H9 (cell line): ENCODE results near the gene SLC16A3. TPM values are rescaled to one million over a fixed set of nuclear protein-coding genes. Genes with fewer than 3 reads are reported as not detected.

ENCODE experiments used
- DNase-seq: peaks from one replicate; pipeline ENCODE4 v3.0.0-alpha.2; 2017
- H2AFZ ChIP-seq: one replicate; pipeline ENCODE4 v1.6.1; 2013; ENCODE audit warnings: mild to moderate bottlenecking, low read length, control low read depth, moderate library complexity
- H2AK5ac ChIP-seq: 2 replicates; pipeline ENCODE4 v1.6.1; 2013; ENCODE audit warnings: low read length, control low read depth, mixed read lengths; ENCODE audit not compliant: insufficient read length
- H2BK120ac ChIP-seq: one replicate; pipeline ENCODE4 v1.6.1; 2013; ENCODE audit warnings: low read depth, mild to moderate bottlenecking, low read length, control low read depth, inconsistent platforms; ENCODE audit not compliant: poor library complexity, severe bottlenecking
- H2BK12ac ChIP-seq: 2 replicates; pipeline ENCODE4 v1.6.1; 2013; ENCODE audit warnings: low read length, control low read depth, mixed read lengths, low read depth; ENCODE audit not compliant: insufficient read length
- H2BK15ac ChIP-seq: 2 replicates; pipeline ENCODE4 v1.6.1; 2013; ENCODE audit warnings: low read depth, low read length, control low read depth
- H2BK20ac ChIP-seq: one replicate; pipeline ENCODE4 v1.6.1; 2013; ENCODE audit warnings: low read depth, mild to moderate bottlenecking, low read length, control low read depth, inconsistent platforms; ENCODE audit not compliant: poor library complexity, severe bottlenecking
- H2BK5ac ChIP-seq: 2 replicates; pipeline ENCODE4 v1.6.1; 2013; ENCODE audit warnings: low read length, control low read depth, mixed read lengths; ENCODE audit not compliant: insufficient read length
- H3K14ac ChIP-seq: 2 replicates; pipeline ENCODE4 v1.6.1; 2013; ENCODE audit warnings: low read length, control low read depth; ENCODE audit not compliant: insufficient read depth
- H3K18ac ChIP-seq: 2 replicates; pipeline ENCODE4 v1.6.1; 2013; ENCODE audit warnings: low read depth, mild to moderate bottlenecking, mixed read lengths, low read length, control low read depth; ENCODE audit not compliant: insufficient read length
- H3K23ac ChIP-seq: 2 replicates; pipeline ENCODE4 v1.6.1; 2013; ENCODE audit warnings: low read length, control low read depth, mixed read lengths, low read depth; ENCODE audit not compliant: insufficient read length
- H3K23me2 ChIP-seq: 2 replicates; pipeline ENCODE4 v1.6.1; 2013; ENCODE audit warnings: low read depth, mild to moderate bottlenecking, mixed read lengths, low read length, control low read depth; ENCODE audit not compliant: insufficient read length, poor library complexity, severe bottlenecking
- H3K27ac ChIP-seq: 2 replicates; pipeline ENCODE4 v1.5.1; 2013; ENCODE audit warnings: low read length, control low read depth, mixed read lengths, low read depth; ENCODE audit not compliant: insufficient read length
- H3K27me3 ChIP-seq: 2 replicates; pipeline ENCODE4 v1.6.1; 2013; ENCODE audit warnings: low read length, control low read depth, inconsistent platforms; ENCODE audit not compliant: insufficient read depth
- H3K4ac ChIP-seq: 2 replicates; pipeline ENCODE4 v1.6.1; 2013; ENCODE audit warnings: low read depth, mild to moderate bottlenecking, control low read depth, inconsistent platforms, low read length, moderate library complexity
- H3K4me1 ChIP-seq: 2 replicates; pipeline ENCODE4 v1.6.1; 2013; ENCODE audit warnings: low read length, control low read depth, inconsistent platforms; ENCODE audit not compliant: insufficient read depth
- H3K4me2 ChIP-seq: 2 replicates; pipeline ENCODE4 v1.6.1; 2013; ENCODE audit warnings: low read length, control low read depth, mixed read lengths; ENCODE audit not compliant: insufficient read length, insufficient read depth
- H3K56ac ChIP-seq: 2 replicates; pipeline ENCODE4 v1.6.1; 2013; ENCODE audit warnings: low read depth, mild to moderate bottlenecking, mixed read lengths, low read length, control low read depth; ENCODE audit not compliant: insufficient read length
- H3K79me1 ChIP-seq: 2 replicates; pipeline ENCODE4 v1.6.1; 2013; ENCODE audit warnings: low read depth, mild to moderate bottlenecking, moderate library complexity, low read length, control low read depth, inconsistent platforms; ENCODE audit not compliant: insufficient read depth, poor library complexity, severe bottlenecking
- H3K79me2 ChIP-seq: 2 replicates; pipeline ENCODE4 v1.6.1; 2013; ENCODE audit warnings: low read length, control low read depth, inconsistent platforms; ENCODE audit not compliant: insufficient read depth
- H3K9ac ChIP-seq: 2 replicates; pipeline ENCODE4 v1.6.1; 2013; ENCODE audit warnings: low read length, control low read depth, mixed read lengths; ENCODE audit not compliant: insufficient read length; ENCODE audit errors: extremely low read depth
- H3K9me3 ChIP-seq: one replicate; pipeline ENCODE4 v1.6.1; 2013; ENCODE audit warnings: low read depth, low read length, inconsistent platforms; ENCODE audit not compliant: control insufficient read depth
- H3T11ph ChIP-seq: one replicate; pipeline ENCODE4 v1.6.1; 2013; ENCODE audit warnings: mild to moderate bottlenecking, low read length, control low read depth, inconsistent platforms
- H4K20me1 ChIP-seq: one replicate; pipeline ENCODE4 v1.6.1; 2013; ENCODE audit not compliant: control insufficient read depth, insufficient read length, insufficient read depth
- H4K5ac ChIP-seq: 2 replicates; pipeline ENCODE4 v1.6.1; 2013; ENCODE audit warnings: low read depth, mild to moderate bottlenecking, mixed read lengths, low read length, control low read depth; ENCODE audit not compliant: insufficient read length
- H4K8ac ChIP-seq: replicated peaks from 2 replicates; pipeline ENCODE4 v1.6.1; 2013; ENCODE audit warnings: low read length, control low read depth, mixed read lengths, low read depth; ENCODE audit not compliant: insufficient read length
- H4K91ac ChIP-seq: 2 replicates; pipeline ENCODE4 v1.6.1; 2013; ENCODE audit warnings: low read depth, mild to moderate bottlenecking, moderate library complexity, mixed read lengths, low read length, control low read depth; ENCODE audit not compliant: insufficient read length
- H3K27ac Mint-ChIP-seq, 3 experiments: 2 replicates in 2 of 3; 3 replicates in 1 of 3; pipeline ENCODE4 v1.8.0; 2020 to 2021; ENCODE audit warnings: mixed read lengths in 3 of 3, mild to moderate bottlenecking in 1 of 3, moderate library complexity in 1 of 3
- H3K27me3 Mint-ChIP-seq: 2 replicates; pipeline ENCODE4 v1.8.0; 2021; ENCODE audit warnings: low read depth, mild to moderate bottlenecking, moderate library complexity, mixed read lengths
- H3K36me3 Mint-ChIP-seq, 3 experiments: 2 replicates in 2 of 3; 3 replicates in 1 of 3; pipeline ENCODE4 v1.8.0; 2020 to 2021; ENCODE audit warnings: low read depth in 3 of 3, mixed read lengths in 3 of 3; ENCODE audit not compliant: insufficient read depth in 1 of 3
- H3K4me1 Mint-ChIP-seq, 2 experiments: 2 replicates each; pipeline ENCODE4 v1.8.0; 2020; ENCODE audit warnings: mixed read lengths in 2 of 2
- H3K4me3 Mint-ChIP-seq, 2 experiments: 2 replicates in 1 of 2; 3 replicates in 1 of 2; pipeline ENCODE4 v1.8.0; 2020 to 2021; ENCODE audit warnings: mild to moderate bottlenecking in 2 of 2, mixed read lengths in 2 of 2, moderate library complexity in 1 of 2
- H3K9me3 Mint-ChIP-seq, 2 experiments: 2 replicates in 1 of 2; 3 replicates in 1 of 2; pipeline ENCODE4 v1.8.0; 2020; ENCODE audit warnings: mild to moderate bottlenecking in 2 of 2, mixed read lengths in 2 of 2, moderate library complexity in 1 of 2
- CTCF ChIP-seq: fragments of 200-600 bp; sonication (generic); conservative IDR thresholded peaks from 3 replicates; pipeline ENCODE4 v1.8.0; 2021; ENCODE audit warnings: antibody characterized with exemption, mild to moderate bottlenecking
- whole genome bisulfite sequencing: extraction: QIAGEN DNeasy Blood & Tissue Kit; methylation state at CpG from one replicate; pipeline ENCODE4 v1.1.7; 2013; ENCODE audit warnings: missing lambda C conversion rate, low lambda C conversion rate, mixed read lengths; ENCODE audit not compliant: insufficient read length; ENCODE audit errors: extremely low coverage; 5-methylcytosine and 5-hydroxymethylcytosine counted together
- total RNA-seq: library from RNA; stranded (reverse); gene quantifications from 2 replicates; pipeline ENCODE4 v1.2.1, GENCODE V29; 2021

The SLC16A3 gene
- total RNA-seq, 1 experiment from 2014 or later = 28.4 TPM

- Histone ChIP-seq H2BK20ac (no peak overlapping the region), H2AFZ (no peak overlapping the region), H3K9me3 (no peaks in the 10 kb centered on the region), H3K4me2 (no peak overlapping the region), H3K27ac (no peak overlapping the region), H3K18ac (no peak overlapping the region), H3K79me1 (no peaks in the 10 kb centered on the region), H2BK5ac (no peak overlapping the region), H4K91ac (no peak overlapping the region), H3K9ac (no peak overlapping the region), H3K4ac (no peak overlapping the region), H4K8ac (no peak overlapping the region), H3K27me3 (no peaks in the 10 kb centered on the region), H2BK15ac (no peak overlapping the region), H3K79me2 (no peaks in the 10 kb centered on the region), H4K20me1 (no peaks in the 10 kb centered on the region), H2BK12ac (no peak overlapping the region), H2BK120ac (no peak overlapping the region), H3T11ph (no peak overlapping the region), H3K23ac (no peak overlapping the region), H3K14ac (no peak overlapping the region), H3K23me2 (no peaks in the 10 kb centered on the region), H4K5ac (no peak overlapping the region), H3K4me1 (no peaks in the 10 kb centered on the region), H3K56ac (no peak overlapping the region), H2AK5ac (no peak overlapping the region)
- peaks cover 3 to 9% (median 3%) of the 10 kb centered on the region in 3 experiments; a peak in 5 of 7 replicates for H3K36me3 Mint-ChIP-seq
- no peak overlapping the region for H3K4me3 Mint-ChIP-seq
- no CpG with 5 or more reads among the region's 23 CpGs for WGBS
- no peaks in the 10 kb centered on the region for H3K9me3 Mint-ChIP-seq
- TF ChIP-seq CTCF = no peak
- no peaks in the 10 kb centered on the region for H3K4me1 Mint-ChIP-seq
- DNase-seq = no peak
- no peak overlapping the region for H3K27ac Mint-ChIP-seq
- H3K27me3 Mint-ChIP-seq = peaks cover 35% of the 10 kb centered on the region
Observed at GRCh38 chr17:82187500-82187899, 41.3 kb upstream of the SLC16A3 start.
